ENCODE measurements around the gene KCP.

DNA sequence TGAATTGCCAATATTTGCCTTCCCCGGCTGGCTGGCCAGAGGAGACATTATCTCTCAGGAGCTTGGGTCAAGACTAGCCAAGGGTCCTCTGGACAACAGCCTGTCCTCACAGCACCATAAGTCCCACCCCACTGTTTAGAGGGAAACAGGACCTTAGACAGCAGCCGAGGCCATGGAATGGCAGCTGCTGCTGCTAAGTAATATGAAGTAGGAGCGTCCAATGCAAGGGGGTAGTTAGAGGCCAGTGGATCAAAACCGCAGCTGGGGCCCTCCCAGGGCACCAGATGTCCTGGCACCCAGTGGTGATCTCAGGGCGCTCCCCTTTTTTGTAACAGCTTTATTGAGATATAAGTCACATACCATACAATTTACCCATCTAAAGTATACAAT lies 12.9 kb upstream of the KCP start:
- TF ChIP-seq, protein P1, sequence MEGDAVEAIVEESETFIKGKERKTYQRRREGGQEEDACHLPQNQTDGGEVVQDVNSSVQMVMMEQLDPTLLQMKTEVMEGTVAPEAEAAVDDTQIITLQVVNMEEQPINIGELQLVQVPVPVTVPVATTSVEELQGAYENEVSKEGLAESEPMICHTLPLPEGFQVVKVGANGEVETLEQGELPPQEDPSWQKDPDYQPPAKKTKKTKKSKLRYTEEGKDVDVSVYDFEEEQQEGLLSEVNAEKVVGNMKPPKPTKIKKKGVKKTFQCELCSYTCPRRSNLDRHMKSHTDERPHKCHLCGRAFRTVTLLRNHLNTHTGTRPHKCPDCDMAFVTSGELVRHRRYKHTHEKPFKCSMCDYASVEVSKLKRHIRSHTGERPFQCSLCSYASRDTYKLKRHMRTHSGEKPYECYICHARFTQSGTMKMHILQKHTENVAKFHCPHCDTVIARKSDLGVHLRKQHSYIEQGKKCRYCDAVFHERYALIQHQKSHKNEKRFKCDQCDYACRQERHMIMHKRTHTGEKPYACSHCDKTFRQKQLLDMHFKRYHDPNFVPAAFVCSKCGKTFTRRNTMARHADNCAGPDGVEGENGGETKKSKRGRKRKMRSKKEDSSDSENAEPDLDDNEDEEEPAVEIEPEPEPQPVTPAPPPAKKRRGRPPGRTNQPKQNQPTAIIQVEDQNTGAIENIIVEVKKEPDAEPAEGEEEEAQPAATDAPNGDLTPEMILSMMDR (IDR thresholded peaks at IDR 0.05), result no peak
- TF ChIP-seq NFIC (IDR thresholded peaks at IDR 0.05; ENCODE audit: borderline replicate concordance) (no peak), GATA2 (CRISPR knock-in tag; IDR thresholded peaks at IDR 0.05) (no peak), GABPA (IDR thresholded peaks at IDR 0.05; ENCODE audit: low read depth) (no peak), RXRA (IDR thresholded peaks at IDR 0.05; ENCODE audit: borderline replicate concordance, low read depth) (no peak), RCOR1 (IDR thresholded peaks at IDR 0.05; ENCODE audit: low read length) (no peak), EP300 (IDR thresholded peaks at IDR 0.05; ENCODE audit: borderline replicate concordance in 1 of 2, low read depth in 1 of 2, low read length in 1 of 2) (no peak), POLR2AphosphoS5 (IDR thresholded peaks at IDR 0.05; ENCODE audit: low read depth, low read length) (no peak), NRF1 (IDR thresholded peaks at IDR 0.05; ENCODE audit: low read depth, low read length) (no peak)
- TF ChIP-seq, protein P2, sequence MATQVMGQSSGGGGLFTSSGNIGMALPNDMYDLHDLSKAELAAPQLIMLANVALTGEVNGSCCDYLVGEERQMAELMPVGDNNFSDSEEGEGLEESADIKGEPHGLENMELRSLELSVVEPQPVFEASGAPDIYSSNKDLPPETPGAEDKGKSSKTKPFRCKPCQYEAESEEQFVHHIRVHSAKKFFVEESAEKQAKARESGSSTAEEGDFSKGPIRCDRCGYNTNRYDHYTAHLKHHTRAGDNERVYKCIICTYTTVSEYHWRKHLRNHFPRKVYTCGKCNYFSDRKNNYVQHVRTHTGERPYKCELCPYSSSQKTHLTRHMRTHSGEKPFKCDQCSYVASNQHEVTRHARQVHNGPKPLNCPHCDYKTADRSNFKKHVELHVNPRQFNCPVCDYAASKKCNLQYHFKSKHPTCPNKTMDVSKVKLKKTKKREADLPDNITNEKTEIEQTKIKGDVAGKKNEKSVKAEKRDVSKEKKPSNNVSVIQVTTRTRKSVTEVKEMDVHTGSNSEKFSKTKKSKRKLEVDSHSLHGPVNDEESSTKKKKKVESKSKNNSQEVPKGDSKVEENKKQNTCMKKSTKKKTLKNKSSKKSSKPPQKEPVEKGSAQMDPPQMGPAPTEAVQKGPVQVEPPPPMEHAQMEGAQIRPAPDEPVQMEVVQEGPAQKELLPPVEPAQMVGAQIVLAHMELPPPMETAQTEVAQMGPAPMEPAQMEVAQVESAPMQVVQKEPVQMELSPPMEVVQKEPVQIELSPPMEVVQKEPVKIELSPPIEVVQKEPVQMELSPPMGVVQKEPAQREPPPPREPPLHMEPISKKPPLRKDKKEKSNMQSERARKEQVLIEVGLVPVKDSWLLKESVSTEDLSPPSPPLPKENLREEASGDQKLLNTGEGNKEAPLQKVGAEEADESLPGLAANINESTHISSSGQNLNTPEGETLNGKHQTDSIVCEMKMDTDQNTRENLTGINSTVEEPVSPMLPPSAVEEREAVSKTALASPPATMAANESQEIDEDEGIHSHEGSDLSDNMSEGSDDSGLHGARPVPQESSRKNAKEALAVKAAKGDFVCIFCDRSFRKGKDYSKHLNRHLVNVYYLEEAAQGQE (IDR thresholded peaks at IDR 0.05; ENCODE audit: low read depth, low read length), result peak; percentile 81
- TF ChIP-seq, protein P3, sequence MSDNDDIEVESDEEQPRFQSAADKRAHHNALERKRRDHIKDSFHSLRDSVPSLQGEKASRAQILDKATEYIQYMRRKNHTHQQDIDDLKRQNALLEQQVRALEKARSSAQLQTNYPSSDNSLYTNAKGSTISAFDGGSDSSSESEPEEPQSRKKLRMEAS (IDR thresholded peaks at IDR 0.05; ENCODE audit: low read depth), result no peak

All from SK-N-SH (cell line).